HG03175 (cell line): ENCODE results near the gene ZCCHC13.
"Not testable (repeated sequence)": the region's sequence is repeated elsewhere in the genome, so short reads cannot be mapped to it uniquely, and the experiment has no call there.

Source experiments
- ATAC-seq: cut with Tn5 transposase; IDR thresholded peaks from one replicate; pipeline ENCODE4 v1.9.1; 2021; ENCODE audit warnings: mild to moderate bottlenecking, moderate library complexity; ENCODE audit not compliant: unreplicated experiment

The ZCCHC13 gene

DNA sequence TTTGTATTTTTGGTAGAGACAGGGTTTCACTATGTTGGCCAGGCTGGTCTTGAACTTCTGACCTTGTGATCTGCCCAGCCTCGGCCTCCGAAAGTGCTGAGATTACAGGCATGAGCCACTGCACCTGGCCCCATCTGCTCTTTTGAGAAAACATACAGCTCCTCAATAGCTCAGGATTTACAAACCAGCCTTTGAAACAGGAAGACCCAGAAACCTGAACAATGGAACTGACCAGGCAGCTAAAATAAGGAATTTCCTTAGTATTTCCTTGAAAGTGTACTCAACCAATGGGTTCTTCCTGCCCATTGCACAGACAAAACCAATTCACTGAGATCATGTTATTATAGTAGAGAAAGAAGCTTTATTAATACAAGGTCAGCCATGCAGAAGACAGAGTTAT lies 15.3 kb downstream of the ZCCHC13 start:
- ATAC-seq, result not testable (repeated sequence)

GRCh38 chrX:74321191-74321590 lies 17.2 kb downstream of the ZCCHC13 start:
- no peak for ATAC-seq

GRCh38 chrX:74324131-74324530 lies 20.2 kb downstream of the ZCCHC13 start:
- no peak for ATAC-seq

- no peak for ATAC-seq
Measured at GRCh38 chrX:74325130-74326059, 21.4 kb downstream of the ZCCHC13 start.

DNA sequence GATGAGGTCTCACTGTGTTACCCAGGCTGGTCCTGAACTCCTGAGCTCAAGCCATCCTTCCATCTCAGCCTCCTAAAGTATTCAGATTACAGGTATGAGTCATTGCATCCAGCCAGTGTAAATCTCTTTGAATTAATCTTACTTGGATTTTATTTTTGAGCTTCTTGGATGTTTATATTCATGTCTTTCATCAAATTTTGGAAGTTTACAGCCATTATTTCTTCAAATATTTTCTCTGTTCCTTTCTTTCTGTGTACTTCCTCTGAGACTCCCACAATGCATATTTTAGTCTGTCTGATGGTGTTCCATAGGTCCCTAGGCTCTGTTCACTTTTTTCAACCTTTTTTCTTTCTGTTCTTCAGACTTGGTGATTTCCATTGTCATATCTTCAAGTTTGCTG lies 34.9 kb downstream of the ZCCHC13 start:
- ATAC-seq, result no peak

GRCh38 chrX:74340051-74340450 lies 36.1 kb downstream of the ZCCHC13 start:
- ATAC-seq, result no peak

DNA sequence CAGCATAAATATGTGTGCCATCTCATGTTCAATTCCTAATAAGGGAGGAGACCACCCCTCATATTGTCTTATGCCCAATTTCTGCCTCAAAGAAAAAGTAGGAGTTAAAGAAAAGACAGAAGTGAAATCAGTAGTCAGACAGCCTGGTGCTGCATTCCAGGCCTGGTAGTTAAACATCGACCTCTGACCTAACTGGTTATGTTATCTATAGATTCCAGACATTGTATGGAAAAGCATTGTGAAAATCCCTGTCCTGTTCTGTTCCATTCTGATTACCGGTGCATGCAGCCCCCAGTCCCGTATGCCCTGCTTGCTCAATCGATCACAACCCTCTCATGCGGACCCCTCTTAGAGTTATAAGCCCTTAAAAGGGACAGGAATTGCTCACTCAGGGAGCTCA lies 38.2 kb downstream of the ZCCHC13 start:
- ATAC-seq, result not testable (repeated sequence)

- peak; percentile 89 for ATAC-seq
Measured at GRCh38 chrX:74343343-74344279, 39.6 kb downstream of the ZCCHC13 start.

DNA sequence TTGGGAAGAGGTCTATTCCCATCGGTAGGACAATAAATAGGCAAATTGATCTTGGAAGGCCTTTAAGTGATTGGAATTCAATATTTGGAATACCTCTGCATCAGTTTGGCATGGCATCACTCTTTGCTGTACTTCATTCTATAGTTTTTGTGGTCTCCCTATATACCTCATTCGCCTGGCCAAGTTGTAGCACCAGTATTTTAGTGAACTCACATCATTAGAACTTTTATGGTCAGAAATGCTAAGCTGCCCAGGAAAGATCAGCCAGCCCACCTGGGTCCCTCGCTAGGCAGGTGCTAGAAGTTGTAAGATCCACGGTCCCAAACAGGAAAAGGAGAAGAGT lies 40.3 kb downstream of the ZCCHC13 start:
- ATAC-seq, result peak; percentile 12

DNA sequence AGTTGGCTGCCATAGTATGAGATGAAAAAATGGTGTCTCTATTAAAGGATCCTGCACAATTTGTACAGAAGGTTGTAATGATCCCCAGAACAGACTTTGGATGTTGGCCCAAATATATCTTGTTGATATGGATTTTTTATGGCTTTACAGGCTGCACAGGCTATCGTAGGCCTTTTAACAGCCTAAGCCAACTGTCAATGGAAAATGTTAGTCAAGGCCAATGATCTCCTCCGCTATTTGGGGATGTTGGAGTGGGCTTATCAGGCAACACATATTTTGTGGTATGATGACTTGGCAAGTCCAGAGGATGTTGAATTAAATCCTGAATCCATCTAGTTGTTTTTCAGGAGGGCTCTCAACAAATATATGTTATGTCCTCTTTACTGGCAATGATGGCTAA lies 42.1 kb downstream of the ZCCHC13 start:
- no peak for ATAC-seq

DNA sequence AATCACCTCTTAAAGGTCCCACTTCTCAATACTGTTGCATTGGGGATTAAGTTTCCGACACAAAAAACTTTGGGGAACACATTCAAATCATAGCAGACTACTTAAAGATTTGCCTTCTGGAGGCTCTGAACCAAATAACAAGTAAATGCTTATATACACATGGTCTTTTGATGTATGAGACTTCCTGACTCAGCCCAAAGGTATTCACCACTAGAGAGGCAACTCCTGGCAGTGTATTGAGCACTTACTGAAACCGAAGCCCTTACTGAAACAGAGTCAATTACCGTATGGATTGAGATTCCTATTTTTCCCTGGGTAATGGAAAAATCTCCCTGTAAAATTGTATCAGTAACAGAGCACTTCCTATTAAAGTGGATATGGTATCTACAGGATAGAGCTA lies 45.4 kb downstream of the ZCCHC13 start:
- no peak for ATAC-seq

GRCh38 chrX:74351760-74352159 lies 47.8 kb downstream of the ZCCHC13 start:
- ATAC-seq, result no peak

- no peak for ATAC-seq
Measured at GRCh38 chrX:74353984-74354383, 50.0 kb downstream of the ZCCHC13 start.
